ENCODE data around the gene GPAT3.

GRCh38 chr4:83568062-83568461 lies 32.2 kb downstream of the GPAT3 start:
- no peak for TF ChIP-seq CTCF (IDR thresholded peaks at IDR 0.05)
- no peak for TF ChIP-seq EP300 (IDR thresholded peaks at IDR 0.05)
